NCI-H345 (cell line): Measurements from ENCODE around the gene GPRC5C.

Source experiments
- DNase-seq: peaks from one replicate; lab custom pipeline; 2025; lab: John Stamatoyannopoulos, UW

The GPRC5C gene

GRCh38 chr17:74432766-74433391 lies 991 bp downstream of the GPRC5C start:
- DNase-seq: no peak

- DNase-seq: no peak
These were observed 1.7 kb downstream of the GPRC5C start for GRCh38 chr17:74433421-74434121.

GRCh38 chr17:74435775-74436359 lies 4.0 kb downstream of the GPRC5C start:
- DNase-seq: no peak

GRCh38 chr17:74437702-74438101 lies 5.8 kb downstream of the GPRC5C start:
- no peak for DNase-seq

DNA sequence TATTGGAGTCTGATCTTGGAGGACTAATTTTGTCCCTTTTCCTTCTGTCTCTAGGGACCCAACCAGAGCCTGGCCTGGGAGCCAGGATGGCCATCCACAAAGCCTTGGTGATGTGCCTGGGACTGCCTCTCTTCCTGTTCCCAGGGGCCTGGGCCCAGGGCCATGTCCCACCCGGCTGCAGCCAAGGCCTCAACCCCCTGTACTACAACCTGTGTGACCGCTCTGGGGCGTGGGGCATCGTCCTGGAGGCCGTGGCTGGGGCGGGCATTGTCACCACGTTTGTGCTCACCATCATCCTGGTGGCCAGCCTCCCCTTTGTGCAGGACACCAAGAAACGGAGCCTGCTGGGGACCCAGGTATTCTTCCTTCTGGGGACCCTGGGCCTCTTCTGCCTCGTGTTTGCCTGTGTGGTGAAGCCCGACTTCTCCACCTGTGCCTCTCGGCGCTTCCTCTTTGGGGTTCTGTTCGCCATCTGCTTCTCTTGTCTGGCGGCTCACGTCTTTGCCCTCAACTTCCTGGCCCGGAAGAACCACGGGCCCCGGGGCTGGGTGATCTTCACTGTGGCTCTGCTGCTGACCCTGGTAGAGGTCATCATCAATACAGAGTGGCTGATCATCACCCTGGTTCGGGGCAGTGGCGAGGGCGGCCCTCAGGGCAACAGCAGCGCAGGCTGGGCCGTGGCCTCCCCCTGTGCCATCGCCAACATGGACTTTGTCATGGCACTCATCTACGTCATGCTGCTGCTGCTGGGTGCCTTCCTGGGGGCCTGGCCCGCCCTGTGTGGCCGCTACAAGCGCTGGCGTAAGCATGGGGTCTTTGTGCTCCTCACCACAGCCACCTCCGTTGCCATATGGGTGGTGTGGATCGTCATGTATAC lies 8.0 kb downstream of the GPRC5C start:
- DNase-seq: no peak

GRCh38 chr17:74441537-74441936 lies 9.6 kb downstream of the GPRC5C start:
- DNase-seq: no peak

GRCh38 chr17:74442291-74442669 lies 10.4 kb downstream of the GPRC5C start:
- DNase-seq: no peak

- DNase-seq: peak; percentile 87
These were observed 11.0 kb downstream of the GPRC5C start for GRCh38 chr17:74442670-74443515.

GRCh38 chr17:74443516-74444296 lies 11.8 kb downstream of the GPRC5C start:
- no peak for DNase-seq

DNA sequence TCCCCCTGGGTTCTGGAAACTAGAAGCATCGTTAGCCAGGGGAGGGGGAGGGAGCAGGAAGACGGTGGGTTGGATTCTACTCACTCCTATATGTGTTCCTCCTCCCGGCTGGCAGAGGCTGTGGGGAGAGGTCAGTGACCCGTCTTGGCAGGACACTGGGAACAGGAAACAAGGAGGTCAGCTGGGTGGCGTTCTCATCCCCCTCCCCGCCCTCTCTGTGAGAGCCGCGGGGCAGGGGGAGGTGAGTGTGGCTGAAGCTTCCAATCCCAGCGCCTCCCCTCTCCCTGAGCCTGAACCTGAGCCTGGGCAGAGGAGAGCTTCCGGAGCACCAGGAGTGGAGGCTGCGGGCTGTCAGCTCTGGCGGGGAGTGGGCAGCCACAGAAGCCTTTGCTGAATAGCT lies 12.5 kb downstream of the GPRC5C start:
- DNase-seq: no peak

DNA sequence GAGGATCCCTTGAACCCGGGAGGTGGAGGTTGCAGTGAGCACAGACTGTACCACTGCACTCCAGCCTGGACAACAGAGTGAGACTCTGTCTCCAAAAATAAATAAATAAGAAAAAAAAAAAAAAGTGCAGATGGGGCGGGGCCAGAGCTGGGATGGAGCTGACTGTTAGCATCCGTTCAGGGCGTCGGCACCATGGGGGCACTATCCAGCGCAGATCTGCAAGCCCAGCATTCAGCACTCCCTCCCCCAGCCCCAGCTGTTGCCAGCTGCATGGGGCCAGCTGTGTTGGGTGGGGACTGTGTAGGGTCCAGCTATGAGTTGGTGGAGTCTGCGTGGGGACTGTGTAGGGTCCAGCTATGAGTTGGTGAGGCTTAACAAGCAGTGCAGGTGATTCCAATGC lies 13.3 kb downstream of the GPRC5C start:
- DNase-seq: no peak

GRCh38 chr17:74446551-74447500 lies 14.9 kb downstream of the GPRC5C start:
- no peak for DNase-seq

- DNase-seq: no peak
These were observed 15.8 kb downstream of the GPRC5C start for GRCh38 chr17:74447628-74448159.

DNA sequence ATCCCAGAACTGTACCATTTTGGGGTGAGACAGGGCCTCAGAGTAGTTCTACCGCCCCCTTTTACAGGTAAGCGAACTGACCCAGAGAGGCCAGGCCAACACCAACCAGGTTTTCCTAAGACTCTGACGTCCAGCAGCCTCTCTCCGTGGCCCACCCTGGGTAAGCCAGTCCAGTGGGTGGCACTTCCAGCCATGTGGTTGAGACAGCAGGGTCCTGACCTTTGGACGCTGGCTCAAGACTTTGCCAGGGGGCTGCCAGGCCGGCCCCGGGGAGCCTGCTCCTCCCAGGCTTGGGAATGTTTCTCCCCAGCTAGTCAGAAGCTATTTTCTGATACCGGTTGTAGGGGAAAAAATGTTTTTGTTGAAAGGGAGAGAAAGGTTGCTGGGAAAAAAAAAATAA lies 16.9 kb downstream of the GPRC5C start:
- DNase-seq: no peak

GRCh38 chr17:74449306-74449705 lies 17.4 kb downstream of the GPRC5C start:
- no peak for DNase-seq

- no peak for DNase-seq
These were observed 17.9 kb downstream of the GPRC5C start for GRCh38 chr17:74449773-74450172.

- no peak for DNase-seq
These were observed 18.3 kb downstream of the GPRC5C start for GRCh38 chr17:74450231-74450630.

DNA sequence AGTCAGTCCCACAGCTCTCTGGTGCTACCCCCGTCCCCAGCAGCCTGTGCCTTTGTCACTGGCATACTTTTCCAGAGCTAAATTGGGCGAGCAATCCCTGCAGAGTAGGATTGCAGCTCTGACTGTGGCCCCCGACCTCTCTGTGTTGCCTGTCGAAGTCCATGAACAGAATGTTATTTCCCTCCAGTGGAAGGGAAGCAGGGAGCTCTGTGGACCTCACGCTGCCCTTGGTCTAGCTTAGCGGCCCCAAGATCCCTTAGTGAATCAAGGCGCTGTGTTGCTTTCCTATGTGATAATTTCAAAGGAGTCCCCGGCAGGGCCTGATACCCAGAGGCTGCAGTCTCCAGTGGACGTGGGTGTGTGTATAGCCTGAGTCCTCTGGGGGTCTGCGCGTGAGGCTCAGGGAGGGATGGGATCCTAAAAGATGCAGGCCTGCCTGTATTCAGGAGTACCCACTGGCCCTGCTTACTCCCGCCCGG lies 19.1 kb downstream of the GPRC5C start:
- DNase-seq: no peak

DNA sequence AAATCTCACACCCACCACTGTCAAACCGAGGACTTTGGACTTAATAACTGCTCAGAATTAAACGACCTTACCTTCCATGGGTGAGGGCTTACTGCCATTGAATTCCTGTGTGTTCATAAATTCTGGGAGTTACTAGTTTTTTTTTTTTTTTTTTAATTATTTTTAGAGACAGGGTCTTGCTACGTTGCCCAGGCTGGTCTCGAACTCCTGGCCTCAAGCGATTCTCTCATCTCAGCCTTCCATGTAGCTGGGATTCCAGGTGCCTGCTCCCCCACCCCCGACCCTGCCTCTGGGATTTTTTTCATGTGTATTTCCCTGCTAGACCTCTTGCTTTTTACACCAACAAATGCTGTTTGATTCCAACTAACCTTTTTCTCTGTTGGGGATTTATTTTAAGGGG lies 19.7 kb downstream of the GPRC5C start:
- no peak for DNase-seq
